HEK293 (cell line): ENCODE measurements around the gene MAP3K5.

Source experiments
- BCL11B ChIP-seq: fragments of 450-650 bp; formaldehyde crosslinking; IDR thresholded peaks from 2 replicates; pipeline ENCODE4 v1.5.1; 2016; ENCODE audit warnings: low read depth, missing biosample characterization, missing genetic modification characterization
- GFI1B ChIP-seq: fragments of 450-650 bp; formaldehyde crosslinking; IDR thresholded peaks from 2 replicates; pipeline ENCODE4 v1.5.1; 2016; ENCODE audit warnings: missing biosample characterization, missing genetic modification characterization
- GLI2 ChIP-seq: fragments of 450-650 bp; formaldehyde crosslinking; IDR thresholded peaks from 2 replicates; pipeline ENCODE4; 2017; ENCODE audit warnings: missing biosample characterization, missing genetic modification characterization, low read depth, borderline replicate concordance
- KLF1 ChIP-seq: fragments of 450-650 bp; formaldehyde crosslinking; IDR thresholded peaks from 2 replicates; pipeline ENCODE4 v1.5.1; 2016; ENCODE audit warnings: missing biosample characterization, missing genetic modification characterization
- KLF8 ChIP-seq: fragments of 450-650 bp; formaldehyde crosslinking; IDR thresholded peaks from 2 replicates; pipeline ENCODE4 v1.5.1; 2016; ENCODE audit warnings: missing biosample characterization, missing genetic modification characterization
- MEIS1 ChIP-seq: sonication (generic); formaldehyde crosslinking; IDR thresholded peaks from 2 replicates; pipeline ENCODE4 v1.8.1; 2022; ENCODE audit warnings: missing genetic modification reagents, mild to moderate bottlenecking, borderline replicate concordance
- MZF1 ChIP-seq: fragments of 450-650 bp; formaldehyde crosslinking; IDR thresholded peaks from 2 replicates; pipeline ENCODE4 v1.5.1; 2017; ENCODE audit warnings: missing biosample characterization, missing genetic modification characterization, borderline replicate concordance
- PRDM1 ChIP-seq: fragments of 450-650 bp; formaldehyde crosslinking; IDR thresholded peaks from 2 replicates; pipeline ENCODE4; 2016; ENCODE audit warnings: missing biosample characterization, missing genetic modification characterization
- SP2 ChIP-seq: fragments of 450-650 bp; formaldehyde crosslinking; IDR thresholded peaks from 2 replicates; pipeline ENCODE4 v1.5.1; 2016; ENCODE audit warnings: missing biosample characterization, missing genetic modification characterization
- ZBTB48 ChIP-seq: fragments of 450-650 bp; formaldehyde crosslinking; IDR thresholded peaks from 2 replicates; pipeline ENCODE4 v1.5.1; 2016; ENCODE audit warnings: missing biosample characterization, missing genetic modification characterization
- ZNF2 ChIP-seq: fragments of 450-650 bp; formaldehyde crosslinking; IDR thresholded peaks from 2 replicates; pipeline ENCODE4 v1.5.1; 2016; ENCODE audit warnings: missing biosample characterization, missing genetic modification characterization
- ZNF211 ChIP-seq: fragments of 450-650 bp; formaldehyde crosslinking; IDR thresholded peaks from 2 replicates; pipeline ENCODE4 v1.5.1; 2016; ENCODE audit warnings: low read depth, missing biosample characterization, missing genetic modification characterization
- ZNF23 ChIP-seq: fragments of 450-650 bp; formaldehyde crosslinking; IDR thresholded peaks from 2 replicates; pipeline ENCODE4 v1.5.1; 2016; ENCODE audit warnings: missing biosample characterization, missing genetic modification characterization, borderline replicate concordance
- ZNF24 ChIP-seq: fragments of 450-650 bp; formaldehyde crosslinking; IDR thresholded peaks from 2 replicates; pipeline ENCODE4 v1.5.1; 2016; ENCODE audit warnings: missing biosample characterization, missing genetic modification characterization
- ZNF292 ChIP-seq: fragments of 450-650 bp; formaldehyde crosslinking; IDR thresholded peaks from 2 replicates; pipeline ENCODE4 v1.5.1; 2016; ENCODE audit warnings: low read depth, missing biosample characterization, missing genetic modification characterization, borderline replicate concordance
- ZNF558 ChIP-seq: fragments of 450-650 bp; formaldehyde crosslinking; IDR thresholded peaks from 2 replicates; pipeline ENCODE4 v1.5.1; 2016; ENCODE audit warnings: missing biosample characterization, missing genetic modification characterization
- ZNF660 ChIP-seq: fragments of 450-650 bp; IDR thresholded peaks from 2 replicates; pipeline ENCODE4 v1.5.1; 2018; ENCODE audit warnings: missing biosample characterization, mild to moderate bottlenecking, missing genetic modification characterization
- ZNF785 ChIP-seq: fragments of 450-650 bp; formaldehyde crosslinking; IDR thresholded peaks from 2 replicates; pipeline ENCODE4 v1.5.1; 2016; ENCODE audit warnings: missing biosample characterization, missing genetic modification characterization
- ZNF843 ChIP-seq: fragments of 450-650 bp; formaldehyde crosslinking; IDR thresholded peaks from 2 replicates; pipeline ENCODE4 v1.5.1; 2016; ENCODE audit warnings: missing biosample characterization, missing genetic modification characterization
- TF ChIP-seq, protein P1 (sequence below): fragments of 450-650 bp; formaldehyde crosslinking; IDR thresholded peaks from 2 replicates; pipeline ENCODE4 v1.5.1; 2016; ENCODE audit warnings: missing biosample characterization, missing genetic modification characterization
- TF ChIP-seq, protein P2 (sequence below): fragments of 450-650 bp; formaldehyde crosslinking; IDR thresholded peaks from 2 replicates; pipeline ENCODE4 v1.5.1; 2017; ENCODE audit warnings: missing biosample characterization, missing genetic modification characterization
- TF ChIP-seq, protein P3 (sequence below): fragments of 450-650 bp; formaldehyde crosslinking; IDR thresholded peaks from 2 replicates; pipeline ENCODE4 v1.5.1; 2016; ENCODE audit warnings: missing biosample characterization, missing genetic modification characterization
- TF ChIP-seq, protein P4 (sequence below): fragments of 450-650 bp; formaldehyde crosslinking; IDR thresholded peaks from 2 replicates; pipeline ENCODE4 v1.5.1; 2017; ENCODE audit warnings: missing biosample characterization, missing genetic modification characterization
- TF ChIP-seq, protein P5 (sequence below): fragments of 450-650 bp; formaldehyde crosslinking; IDR thresholded peaks from 2 replicates; pipeline ENCODE4 v1.5.1; 2016; ENCODE audit warnings: missing biosample characterization, missing genetic modification characterization
- TF ChIP-seq, protein P6 (sequence below): fragments of 450-650 bp; formaldehyde crosslinking; IDR thresholded peaks from 2 replicates; pipeline ENCODE4 v1.5.1; 2016; ENCODE audit warnings: missing biosample characterization, missing genetic modification characterization
- TF ChIP-seq, protein P7 (sequence below): fragments of 450-650 bp; formaldehyde crosslinking; IDR thresholded peaks from 2 replicates; pipeline ENCODE4 v1.5.1; 2016; ENCODE audit warnings: missing biosample characterization, missing genetic modification characterization

Gene MAP3K5

DNA sequence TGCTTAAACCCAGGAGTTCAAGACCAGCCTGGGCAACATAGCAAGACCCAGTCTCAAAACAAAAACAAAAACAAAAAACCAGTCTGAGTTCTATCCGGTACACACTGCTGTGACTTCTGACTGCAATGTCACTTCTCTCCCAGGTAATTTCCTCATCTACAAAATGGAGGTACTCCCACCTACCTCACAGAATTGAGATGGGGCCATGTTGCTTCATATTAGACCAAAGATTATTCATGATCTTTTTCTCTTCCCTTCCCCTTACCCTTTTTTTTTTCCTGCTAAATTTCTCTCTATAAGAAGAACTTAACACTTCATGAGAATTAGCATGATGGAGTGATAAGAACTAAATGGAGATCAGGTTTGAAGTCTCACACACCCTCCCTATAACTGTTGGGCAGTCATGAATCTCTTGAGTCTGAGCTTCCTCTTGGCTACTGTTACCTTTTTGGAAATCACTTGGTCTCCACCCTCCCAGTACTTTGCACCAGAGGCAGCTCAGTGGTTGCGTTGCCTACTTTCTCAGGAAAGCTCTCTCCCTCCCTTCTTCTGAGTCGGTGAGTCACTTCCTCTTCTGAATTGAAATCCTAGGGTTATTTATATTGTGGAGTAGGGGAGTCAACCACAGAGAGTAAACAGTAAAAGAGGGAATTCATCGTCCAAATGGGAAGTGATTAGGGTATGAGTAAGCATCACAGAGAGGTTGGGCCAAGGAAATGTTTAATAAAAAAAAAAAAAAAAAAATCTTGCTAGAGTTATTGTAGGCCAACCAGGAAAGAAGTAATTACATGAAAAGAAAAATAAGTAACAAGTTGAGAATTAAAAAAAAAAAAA, 182.2 kb downstream of the MAP3K5 start (continued):
- no peak for TF ChIP-seq ZNF211
- TF ChIP-seq, protein P1, sequence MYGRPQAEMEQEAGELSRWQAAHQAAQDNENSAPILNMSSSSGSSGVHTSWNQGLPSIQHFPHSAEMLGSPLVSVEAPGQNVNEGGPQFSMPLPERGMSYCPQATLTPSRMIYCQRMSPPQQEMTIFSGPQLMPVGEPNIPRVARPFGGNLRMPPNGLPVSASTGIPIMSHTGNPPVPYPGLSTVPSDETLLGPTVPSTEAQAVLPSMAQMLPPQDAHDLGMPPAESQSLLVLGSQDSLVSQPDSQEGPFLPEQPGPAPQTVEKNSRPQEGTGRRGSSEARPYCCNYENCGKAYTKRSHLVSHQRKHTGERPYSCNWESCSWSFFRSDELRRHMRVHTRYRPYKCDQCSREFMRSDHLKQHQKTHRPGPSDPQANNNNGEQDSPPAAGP (tag by site-specific recombination): peak; percentile 88
- peak; percentile 52; the same call in 1 of the 2 replicates for TF ChIP-seq GLI2 (tag by site-specific recombination)
- peak; percentile 42 for TF ChIP-seq SP2 (tag by site-specific recombination)
- TF ChIP-seq ZNF2: peak; percentile 78
- TF ChIP-seq ZBTB48 (tag by site-specific recombination): 0 out of 2 replicates have a peak, but pooled peaks have one; percentile 14
- peak; percentile 82 for TF ChIP-seq PRDM1 (tag by site-specific recombination)
- TF ChIP-seq, protein P2, sequence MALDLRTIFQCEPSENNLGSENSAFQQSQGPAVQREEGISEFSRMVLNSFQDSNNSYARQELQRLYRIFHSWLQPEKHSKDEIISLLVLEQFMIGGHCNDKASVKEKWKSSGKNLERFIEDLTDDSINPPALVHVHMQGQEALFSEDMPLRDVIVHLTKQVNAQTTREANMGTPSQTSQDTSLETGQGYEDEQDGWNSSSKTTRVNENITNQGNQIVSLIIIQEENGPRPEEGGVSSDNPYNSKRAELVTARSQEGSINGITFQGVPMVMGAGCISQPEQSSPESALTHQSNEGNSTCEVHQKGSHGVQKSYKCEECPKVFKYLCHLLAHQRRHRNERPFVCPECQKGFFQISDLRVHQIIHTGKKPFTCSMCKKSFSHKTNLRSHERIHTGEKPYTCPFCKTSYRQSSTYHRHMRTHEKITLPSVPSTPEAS (tag by site-specific recombination): no peak
- TF ChIP-seq, protein P3, sequence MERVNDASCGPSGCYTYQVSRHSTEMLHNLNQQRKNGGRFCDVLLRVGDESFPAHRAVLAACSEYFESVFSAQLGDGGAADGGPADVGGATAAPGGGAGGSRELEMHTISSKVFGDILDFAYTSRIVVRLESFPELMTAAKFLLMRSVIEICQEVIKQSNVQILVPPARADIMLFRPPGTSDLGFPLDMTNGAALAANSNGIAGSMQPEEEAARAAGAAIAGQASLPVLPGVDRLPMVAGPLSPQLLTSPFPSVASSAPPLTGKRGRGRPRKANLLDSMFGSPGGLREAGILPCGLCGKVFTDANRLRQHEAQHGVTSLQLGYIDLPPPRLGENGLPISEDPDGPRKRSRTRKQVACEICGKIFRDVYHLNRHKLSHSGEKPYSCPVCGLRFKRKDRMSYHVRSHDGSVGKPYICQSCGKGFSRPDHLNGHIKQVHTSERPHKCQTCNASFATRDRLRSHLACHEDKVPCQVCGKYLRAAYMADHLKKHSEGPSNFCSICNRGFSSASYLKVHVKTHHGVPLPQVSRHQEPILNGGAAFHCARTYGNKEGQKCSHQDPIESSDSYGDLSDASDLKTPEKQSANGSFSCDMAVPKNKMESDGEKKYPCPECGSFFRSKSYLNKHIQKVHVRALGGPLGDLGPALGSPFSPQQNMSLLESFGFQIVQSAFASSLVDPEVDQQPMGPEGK: peak; percentile 78
- TF ChIP-seq, protein P4, sequence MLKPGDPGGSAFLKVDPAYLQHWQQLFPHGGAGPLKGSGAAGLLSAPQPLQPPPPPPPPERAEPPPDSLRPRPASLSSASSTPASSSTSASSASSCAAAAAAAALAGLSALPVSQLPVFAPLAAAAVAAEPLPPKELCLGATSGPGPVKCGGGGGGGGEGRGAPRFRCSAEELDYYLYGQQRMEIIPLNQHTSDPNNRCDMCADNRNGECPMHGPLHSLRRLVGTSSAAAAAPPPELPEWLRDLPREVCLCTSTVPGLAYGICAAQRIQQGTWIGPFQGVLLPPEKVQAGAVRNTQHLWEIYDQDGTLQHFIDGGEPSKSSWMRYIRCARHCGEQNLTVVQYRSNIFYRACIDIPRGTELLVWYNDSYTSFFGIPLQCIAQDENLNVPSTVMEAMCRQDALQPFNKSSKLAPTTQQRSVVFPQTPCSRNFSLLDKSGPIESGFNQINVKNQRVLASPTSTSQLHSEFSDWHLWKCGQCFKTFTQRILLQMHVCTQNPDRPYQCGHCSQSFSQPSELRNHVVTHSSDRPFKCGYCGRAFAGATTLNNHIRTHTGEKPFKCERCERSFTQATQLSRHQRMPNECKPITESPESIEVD (tag by site-specific recombination): peak; percentile 83
- TF ChIP-seq, protein P5, sequence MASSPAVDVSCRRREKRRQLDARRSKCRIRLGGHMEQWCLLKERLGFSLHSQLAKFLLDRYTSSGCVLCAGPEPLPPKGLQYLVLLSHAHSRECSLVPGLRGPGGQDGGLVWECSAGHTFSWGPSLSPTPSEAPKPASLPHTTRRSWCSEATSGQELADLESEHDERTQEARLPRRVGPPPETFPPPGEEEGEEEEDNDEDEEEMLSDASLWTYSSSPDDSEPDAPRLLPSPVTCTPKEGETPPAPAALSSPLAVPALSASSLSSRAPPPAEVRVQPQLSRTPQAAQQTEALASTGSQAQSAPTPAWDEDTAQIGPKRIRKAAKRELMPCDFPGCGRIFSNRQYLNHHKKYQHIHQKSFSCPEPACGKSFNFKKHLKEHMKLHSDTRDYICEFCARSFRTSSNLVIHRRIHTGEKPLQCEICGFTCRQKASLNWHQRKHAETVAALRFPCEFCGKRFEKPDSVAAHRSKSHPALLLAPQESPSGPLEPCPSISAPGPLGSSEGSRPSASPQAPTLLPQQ (tag by site-specific recombination): peak; percentile 76
- peak; percentile 82 for TF ChIP-seq ZNF24 (tag by site-specific recombination)
- no peak for TF ChIP-seq MEIS1 (CRISPR knock-in tag)
- TF ChIP-seq ZNF660 (tag by site-specific recombination): peak; percentile 93
- TF ChIP-seq MZF1: peak; percentile 99
- peak; percentile 55 for TF ChIP-seq KLF1 (tag by site-specific recombination)
- TF ChIP-seq ZNF785: no peak
- TF ChIP-seq, protein P6, sequence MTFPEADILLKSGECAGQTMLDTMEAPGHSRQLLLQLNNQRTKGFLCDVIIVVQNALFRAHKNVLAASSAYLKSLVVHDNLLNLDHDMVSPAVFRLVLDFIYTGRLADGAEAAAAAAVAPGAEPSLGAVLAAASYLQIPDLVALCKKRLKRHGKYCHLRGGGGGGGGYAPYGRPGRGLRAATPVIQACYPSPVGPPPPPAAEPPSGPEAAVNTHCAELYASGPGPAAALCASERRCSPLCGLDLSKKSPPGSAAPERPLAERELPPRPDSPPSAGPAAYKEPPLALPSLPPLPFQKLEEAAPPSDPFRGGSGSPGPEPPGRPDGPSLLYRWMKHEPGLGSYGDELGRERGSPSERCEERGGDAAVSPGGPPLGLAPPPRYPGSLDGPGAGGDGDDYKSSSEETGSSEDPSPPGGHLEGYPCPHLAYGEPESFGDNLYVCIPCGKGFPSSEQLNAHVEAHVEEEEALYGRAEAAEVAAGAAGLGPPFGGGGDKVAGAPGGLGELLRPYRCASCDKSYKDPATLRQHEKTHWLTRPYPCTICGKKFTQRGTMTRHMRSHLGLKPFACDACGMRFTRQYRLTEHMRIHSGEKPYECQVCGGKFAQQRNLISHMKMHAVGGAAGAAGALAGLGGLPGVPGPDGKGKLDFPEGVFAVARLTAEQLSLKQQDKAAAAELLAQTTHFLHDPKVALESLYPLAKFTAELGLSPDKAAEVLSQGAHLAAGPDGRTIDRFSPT (tag by site-specific recombination): peak; percentile 49; the same call in 1 of the 2 replicates
- peak; percentile 76; the same call in 1 of the 2 replicates for TF ChIP-seq ZNF843 (tag by site-specific recombination)
- peak; percentile 86 for TF ChIP-seq ZNF558 (tag by site-specific recombination)
- peak; percentile 86 for TF ChIP-seq KLF8
- TF ChIP-seq GFI1B: peak; percentile 58; the same call in 1 of the 2 replicates
- no peak for TF ChIP-seq BCL11B (tag by site-specific recombination)
- TF ChIP-seq ZNF292 (tag by site-specific recombination): no peak
- TF ChIP-seq, protein P7, sequence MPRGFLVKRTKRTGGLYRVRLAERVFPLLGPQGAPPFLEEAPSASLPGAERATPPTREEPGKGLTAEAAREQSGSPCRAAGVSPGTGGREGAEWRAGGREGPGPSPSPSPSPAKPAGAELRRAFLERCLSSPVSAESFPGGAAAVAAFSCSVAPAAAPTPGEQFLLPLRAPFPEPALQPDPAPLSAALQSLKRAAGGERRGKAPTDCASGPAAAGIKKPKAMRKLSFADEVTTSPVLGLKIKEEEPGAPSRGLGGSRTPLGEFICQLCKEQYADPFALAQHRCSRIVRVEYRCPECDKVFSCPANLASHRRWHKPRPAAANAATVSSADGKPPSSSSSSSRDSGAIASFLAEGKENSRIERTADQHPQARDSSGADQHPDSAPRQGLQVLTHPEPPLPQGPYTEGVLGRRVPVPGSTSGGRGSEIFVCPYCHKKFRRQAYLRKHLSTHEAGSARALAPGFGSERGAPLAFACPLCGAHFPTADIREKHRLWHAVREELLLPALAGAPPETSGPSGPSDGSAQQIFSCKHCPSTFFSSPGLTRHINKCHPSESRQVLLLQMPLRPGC: peak; percentile 85
- no peak for TF ChIP-seq ZNF23
